ENCODE data around the gene LIN7A.

Gene LIN7A

GRCh38 chr12:80745851-80746505, 191.8 kb downstream of the LIN7A start:
- no peak for DNase-seq
